ENCODE measurements around the gene LRP6. TPM values are rescaled to one million over a fixed set of nuclear protein-coding genes. Genes with fewer than 3 reads are reported as not detected.

Gene LRP6
- total RNA-seq, 1 experiment from 2014 or later, result 15.5 TPM

GRCh38 chr12:12305568-12306300 lies 38.9 kb upstream of the LRP6 start:
- intact Hi-C loops (cut with micrococcal nuclease), result no loop called here
- POLR2A ChIA-PET (ENCODE audit: unreplicated experiment), result no interaction called here
- CTCF ChIA-PET, result no interaction called here

DNA sequence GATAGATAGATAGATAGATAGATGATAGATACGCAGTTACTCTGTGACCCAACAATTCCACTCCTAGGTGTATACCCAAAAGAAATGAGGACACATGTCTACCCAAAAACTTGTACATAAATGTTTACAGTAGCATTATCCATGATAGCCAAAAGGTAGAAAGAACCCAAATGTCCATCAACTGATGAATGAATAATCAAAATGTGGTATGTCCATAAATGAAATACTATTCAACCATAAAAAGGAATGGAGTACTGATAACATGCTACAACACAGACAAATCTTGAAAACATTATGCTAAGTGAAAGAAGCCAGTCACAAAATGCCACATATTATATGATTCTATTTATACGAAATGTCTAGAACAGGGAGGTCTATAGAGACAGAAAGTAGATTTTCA lies 36.1 kb upstream of the LRP6 start:
- Histone ChIP-seq H2AFZ (ENCODE audit: low read length) (no peak overlapping the region), H3K4me2 (ENCODE audit: low read length) (no peak overlapping the region), H3K79me2 (ENCODE audit: low read length) (no peaks in the 10 kb centered on the region), H3K36me3 (ENCODE audit: low read depth, low read length) (no peaks in the 10 kb centered on the region), H3F3A (ENCODE audit: low read length, unreplicated experiment) (no peaks in the 10 kb centered on the region), H3K9me2 (replicated peaks; ENCODE audit: low read length) (no peaks in the 10 kb centered on the region), H3K4me1 (ENCODE audit: insufficient read depth, low read length) (no peaks in the 10 kb centered on the region), H3K27ac (ENCODE audit: low read length) (no peak overlapping the region), H3K4me3 (ENCODE audit: low read length) (no peak overlapping the region), H4K20me1 (ENCODE audit: low read length) (no peaks in the 10 kb centered on the region), H3K9ac (ENCODE audit: low read length) (no peak overlapping the region), H3K9me3 (ENCODE audit: low read length) (no peaks in the 10 kb centered on the region), H3K27me3 (ENCODE audit: low read length) (no peaks in the 10 kb centered on the region)
- POLR2A ChIA-PET (ENCODE audit: unreplicated experiment), result no interaction called here
- CTCF ChIA-PET, result no interaction called here
- intact Hi-C loops (cut with micrococcal nuclease), result no loop called here
- ATAC-seq (no peak), DNase-seq (no peak)
- no TSS peak for BruUV-seq (replicated peaks)
- no peak for TF ChIP-seq EZH2phosphoT487 (IDR thresholded peaks at IDR 0.05; ENCODE audit: borderline replicate concordance, low read length)
- no peak for TF ChIP-seq EZH2 (IDR thresholded peaks at IDR 0.05; ENCODE audit: low read length, unreplicated experiment)
- TF ChIP-seq, protein P1, sequence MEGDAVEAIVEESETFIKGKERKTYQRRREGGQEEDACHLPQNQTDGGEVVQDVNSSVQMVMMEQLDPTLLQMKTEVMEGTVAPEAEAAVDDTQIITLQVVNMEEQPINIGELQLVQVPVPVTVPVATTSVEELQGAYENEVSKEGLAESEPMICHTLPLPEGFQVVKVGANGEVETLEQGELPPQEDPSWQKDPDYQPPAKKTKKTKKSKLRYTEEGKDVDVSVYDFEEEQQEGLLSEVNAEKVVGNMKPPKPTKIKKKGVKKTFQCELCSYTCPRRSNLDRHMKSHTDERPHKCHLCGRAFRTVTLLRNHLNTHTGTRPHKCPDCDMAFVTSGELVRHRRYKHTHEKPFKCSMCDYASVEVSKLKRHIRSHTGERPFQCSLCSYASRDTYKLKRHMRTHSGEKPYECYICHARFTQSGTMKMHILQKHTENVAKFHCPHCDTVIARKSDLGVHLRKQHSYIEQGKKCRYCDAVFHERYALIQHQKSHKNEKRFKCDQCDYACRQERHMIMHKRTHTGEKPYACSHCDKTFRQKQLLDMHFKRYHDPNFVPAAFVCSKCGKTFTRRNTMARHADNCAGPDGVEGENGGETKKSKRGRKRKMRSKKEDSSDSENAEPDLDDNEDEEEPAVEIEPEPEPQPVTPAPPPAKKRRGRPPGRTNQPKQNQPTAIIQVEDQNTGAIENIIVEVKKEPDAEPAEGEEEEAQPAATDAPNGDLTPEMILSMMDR (conservative IDR thresholded peaks at IDR 0.05; ENCODE audit: low read depth, low read length), result no peak

More at GRCh38 chr12:12305568-12306300, 38.9 kb upstream of the LRP6 start:
- Histone ChIP-seq H2AFZ (ENCODE audit: low read length) (no peak overlapping the region), H3K9ac (ENCODE audit: low read length) (no peak overlapping the region), H3K9me3 (ENCODE audit: low read length) (no peaks in the 10 kb centered on the region), H4K20me1 (ENCODE audit: low read length) (no peaks in the 10 kb centered on the region), H3K79me2 (ENCODE audit: low read length) (no peaks in the 10 kb centered on the region), H3F3A (ENCODE audit: low read length, unreplicated experiment) (no peaks in the 10 kb centered on the region), H3K27ac (ENCODE audit: low read length) (no peak overlapping the region), H3K27me3 (ENCODE audit: low read length) (no peaks in the 10 kb centered on the region), H3K4me1 (ENCODE audit: insufficient read depth, low read length) (no peaks in the 10 kb centered on the region), H3K36me3 (ENCODE audit: low read depth, low read length) (no peaks in the 10 kb centered on the region), H3K9me2 (replicated peaks; ENCODE audit: low read length) (no peaks in the 10 kb centered on the region), H3K4me3 (ENCODE audit: low read length) (no peak overlapping the region), H3K4me2 (ENCODE audit: low read length) (no peak overlapping the region)
- DNase-seq (no peak), ATAC-seq (no peak)
- no peak for TF ChIP-seq EZH2 (IDR thresholded peaks at IDR 0.05; ENCODE audit: low read length, unreplicated experiment)
- BruUV-seq (replicated peaks), result no TSS peak

DNA sequence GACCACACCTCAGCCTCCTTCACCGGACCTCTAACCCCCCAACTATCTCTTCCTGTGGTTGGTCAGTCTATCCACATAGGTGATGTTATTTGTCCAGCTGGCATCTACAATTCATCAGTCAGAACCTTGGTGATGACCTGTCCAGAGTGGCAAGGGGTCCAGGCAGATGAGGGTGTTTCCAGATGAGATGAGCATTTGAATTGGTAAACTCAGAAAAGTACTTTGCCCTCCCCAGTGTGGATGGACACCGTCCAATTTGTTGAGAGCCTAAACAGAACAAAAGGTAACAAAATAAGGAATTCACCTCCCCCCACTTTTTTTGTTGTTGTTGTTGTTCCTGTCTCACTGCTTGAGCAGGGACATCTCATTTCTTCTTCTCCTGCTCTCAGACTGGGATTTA lies 34.3 kb upstream of the LRP6 start:
- no peaks in the 10 kb centered on the region for H4K20me1 ChIP-seq (ENCODE audit: low read length)
- DNase-seq (no peak), ATAC-seq (no peak)
- TF ChIP-seq EZH2 (IDR thresholded peaks at IDR 0.05; ENCODE audit: low read length, unreplicated experiment), result no peak
- no peak for TF ChIP-seq EZH2phosphoT487 (IDR thresholded peaks at IDR 0.05; ENCODE audit: borderline replicate concordance, low read length)
- TF ChIP-seq, protein P1 (conservative IDR thresholded peaks at IDR 0.05; ENCODE audit: low read depth, low read length), result no peak
- ChIA-PET CTCF (no interaction called here), POLR2A (ENCODE audit: unreplicated experiment) (no interaction called here)
- no peaks in the 10 kb centered on the region for H3K36me3 ChIP-seq (ENCODE audit: low read depth, low read length)
- no peaks in the 10 kb centered on the region for H3K79me2 ChIP-seq (ENCODE audit: low read length)
- H3K4me3 ChIP-seq (ENCODE audit: low read length), result no peak overlapping the region
- no peaks in the 10 kb centered on the region for H3K9me2 ChIP-seq (replicated peaks; ENCODE audit: low read length)
- H2AFZ ChIP-seq (ENCODE audit: low read length), result no peak overlapping the region
- H3K27ac ChIP-seq (ENCODE audit: low read length), result no peak overlapping the region
- intact Hi-C loops (cut with micrococcal nuclease), result no loop called here
- no peak overlapping the region for H3K4me2 ChIP-seq (ENCODE audit: low read length)
- no peaks in the 10 kb centered on the region for H3K9me3 ChIP-seq (ENCODE audit: low read length)
- H3K27me3 ChIP-seq (ENCODE audit: low read length), result no peaks in the 10 kb centered on the region
- no peaks in the 10 kb centered on the region for H3K4me1 ChIP-seq (ENCODE audit: insufficient read depth, low read length)
- H3K9ac ChIP-seq (ENCODE audit: low read length), result no peak overlapping the region
- no TSS peak for BruUV-seq (replicated peaks)
- no peaks in the 10 kb centered on the region for H3F3A ChIP-seq (ENCODE audit: low read length, unreplicated experiment)

All from PC-3 (cell line).